ENCODE measurements around the gene ADAMTS17.

ADAMTS17 gene

GRCh38 chr15:99974246-99974645 is 367.5 kb downstream of the ADAMTS17 start:
- no peak for DNase-seq (ENCODE audit: low read depth)

- no peak for DNase-seq (ENCODE audit: low read depth)
These were observed 368.4 kb downstream of the ADAMTS17 start for GRCh38 chr15:99973351-99973750.

- DNase-seq (ENCODE audit: low read depth), result no peak
These were observed 370.8 kb downstream of the ADAMTS17 start for GRCh38 chr15:99970891-99971430.

GRCh38 chr15:99969261-99969920 is 372.4 kb downstream of the ADAMTS17 start:
- DNase-seq (ENCODE audit: low read depth), result no peak

- DNase-seq (ENCODE audit: low read depth), result peak; percentile 13
These were observed 373.9 kb downstream of the ADAMTS17 start for GRCh38 chr15:99967841-99968371.

- DNase-seq (ENCODE audit: low read depth), result no peak
These were observed 375.0 kb downstream of the ADAMTS17 start for GRCh38 chr15:99966815-99967214.

- DNase-seq (ENCODE audit: low read depth), result no peak
These were observed 376.4 kb downstream of the ADAMTS17 start for GRCh38 chr15:99965376-99965775.

GRCh38 chr15:99963976-99964375 is 377.8 kb downstream of the ADAMTS17 start:
- no peak for DNase-seq (ENCODE audit: low read depth)

GRCh38 chr15:99963096-99963825 is 378.5 kb downstream of the ADAMTS17 start:
- peak; percentile 31 for DNase-seq (ENCODE audit: low read depth)

- no peak for DNase-seq (ENCODE audit: low read depth)
These were observed 379.7 kb downstream of the ADAMTS17 start for GRCh38 chr15:99962006-99962561.

GRCh38 chr15:99961011-99961441 is 380.7 kb downstream of the ADAMTS17 start:
- peak; percentile 50 for DNase-seq (ENCODE audit: low read depth)

GRCh38 chr15:99959326-99959725 is 382.4 kb downstream of the ADAMTS17 start:
- DNase-seq (ENCODE audit: low read depth), result no peak

- no peak for DNase-seq (ENCODE audit: low read depth)
These were observed 383.2 kb downstream of the ADAMTS17 start for GRCh38 chr15:99958426-99959097.

- DNase-seq (ENCODE audit: low read depth), result no peak
These were observed 384.1 kb downstream of the ADAMTS17 start for GRCh38 chr15:99957642-99958013.

- DNase-seq (ENCODE audit: low read depth), result no peak
These were observed 384.7 kb downstream of the ADAMTS17 start for GRCh38 chr15:99956820-99957641.

- no peak for DNase-seq (ENCODE audit: low read depth)
These were observed 385.6 kb downstream of the ADAMTS17 start for GRCh38 chr15:99956022-99956775.

GRCh38 chr15:99955532-99955931 is 386.2 kb downstream of the ADAMTS17 start:
- DNase-seq (ENCODE audit: low read depth), result no peak

GRCh38 chr15:99955181-99955525 is 386.6 kb downstream of the ADAMTS17 start:
- DNase-seq (ENCODE audit: low read depth), result peak; percentile 25

- peak; percentile 15 for DNase-seq (ENCODE audit: low read depth)
These were observed 387.2 kb downstream of the ADAMTS17 start for GRCh38 chr15:99954361-99955180.

- no peak for DNase-seq (ENCODE audit: low read depth)
These were observed 387.9 kb downstream of the ADAMTS17 start for GRCh38 chr15:99953886-99954285.

Measured in ELR (cell line).